ENCODE results near the gene C3orf85.

DNA sequence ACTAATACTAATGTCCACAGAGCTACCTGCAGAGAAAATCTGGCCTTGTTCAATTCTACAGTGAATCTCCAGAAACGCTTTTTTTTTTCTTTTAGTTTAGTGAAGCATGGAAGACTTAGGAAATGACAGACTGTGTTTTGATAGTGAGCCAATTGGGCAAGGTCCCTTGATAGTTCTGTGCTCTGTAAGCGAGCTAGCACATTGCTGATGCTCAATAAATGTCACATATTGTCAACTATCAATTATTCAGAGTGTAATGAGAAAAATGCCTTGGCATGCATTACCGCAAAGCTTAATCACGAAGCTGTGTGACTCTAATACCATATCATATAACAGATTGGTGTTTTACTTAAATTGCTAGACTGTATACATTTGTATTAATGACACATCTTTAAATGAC lies 5.2 kb upstream of the C3orf85 start:
- no peak for TF ChIP-seq CTCF (conservative IDR thresholded peaks at IDR 0.05)
- TF ChIP-seq ZFX (IDR thresholded peaks at IDR 0.05): no peak
